ENCODE results near the gene LUZP4. TPM values are rescaled to one million over a fixed set of nuclear protein-coding genes. Genes with fewer than 3 reads are reported as not detected.
"Not testable (repeated sequence)": the region's sequence is repeated elsewhere in the genome, so short reads cannot be mapped to it uniquely, and the experiment has no call there.

Gene LUZP4
- total RNA-seq, 2 experiments from 2014 or later: not detected

DNA sequence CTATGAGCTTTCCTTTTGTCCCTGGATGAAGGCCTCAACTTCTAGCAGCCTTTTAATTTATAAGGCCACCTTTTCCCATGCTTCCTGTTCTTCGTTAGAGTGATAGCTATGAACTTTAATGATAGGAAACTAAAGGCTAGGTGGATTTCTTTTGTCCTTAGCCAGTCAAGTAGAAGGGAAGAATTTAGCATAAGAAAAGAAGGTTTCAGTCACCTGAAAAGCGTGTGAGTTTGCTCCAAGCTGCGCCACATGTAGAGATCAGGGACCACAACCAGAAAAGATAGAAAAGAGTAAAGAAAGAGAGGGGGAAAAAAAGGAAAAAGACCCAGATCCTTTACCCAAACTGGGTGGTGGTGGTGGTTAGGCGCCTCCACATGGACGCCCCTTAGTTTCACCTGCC, 28.6 kb downstream of the LUZP4 start:
- CTCF ChIA-PET (ENCODE audit: unreplicated experiment): no interaction called here
- Histone ChIP-seq H3K36me3 (ENCODE audit: insufficient read depth, low read length) (no peaks in the 10 kb centered on the region), H2AFZ (ENCODE audit: low read length) (no peak overlapping the region)

DNA sequence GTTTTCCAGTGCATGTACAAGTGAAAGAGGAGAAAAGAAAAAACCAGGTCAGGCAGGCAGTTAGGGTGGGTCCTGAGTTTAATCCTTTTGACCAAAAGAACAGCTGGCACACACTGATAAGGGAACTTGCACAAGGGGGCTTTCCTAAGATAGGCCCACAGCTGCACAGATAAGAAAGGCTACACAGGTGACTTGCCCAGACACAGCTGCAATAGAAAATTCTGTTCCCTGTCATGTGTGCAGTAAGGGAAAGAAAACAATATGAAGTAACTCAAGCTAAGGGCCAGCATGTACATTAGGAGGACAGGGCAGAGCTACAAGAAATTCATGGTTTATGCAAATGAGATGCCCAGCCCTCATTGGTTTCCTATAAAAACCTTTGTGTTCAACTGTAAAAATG, 32.9 kb downstream of the LUZP4 start:
- no peaks in the 10 kb centered on the region for H3K4me1 ChIP-seq (ENCODE audit: insufficient read depth, low read length, poor library complexity, severe bottlenecking)
- H3K4me2 ChIP-seq (ENCODE audit: low read length): no peak overlapping the region
- no peak overlapping the region for H3K4me3 ChIP-seq (ENCODE audit: low read depth, low read length, poor library complexity, severe bottlenecking)
- BruUV-seq (replicated peaks): no TSS peak
- ChIA-PET CTCF (ENCODE audit: unreplicated experiment) (no interaction called here), POLR2A (no interaction called here)
- H2AFZ ChIP-seq (ENCODE audit: low read length): no peak overlapping the region
- no peaks in the 10 kb centered on the region for H3K79me2 ChIP-seq (ENCODE audit: insufficient read depth, low read depth, low read length)
- no peak for TF ChIP-seq EZH2phosphoT487 (IDR thresholded peaks at IDR 0.05; ENCODE audit: borderline replicate concordance, low read depth, low read length)
- TF ChIP-seq, protein P1, sequence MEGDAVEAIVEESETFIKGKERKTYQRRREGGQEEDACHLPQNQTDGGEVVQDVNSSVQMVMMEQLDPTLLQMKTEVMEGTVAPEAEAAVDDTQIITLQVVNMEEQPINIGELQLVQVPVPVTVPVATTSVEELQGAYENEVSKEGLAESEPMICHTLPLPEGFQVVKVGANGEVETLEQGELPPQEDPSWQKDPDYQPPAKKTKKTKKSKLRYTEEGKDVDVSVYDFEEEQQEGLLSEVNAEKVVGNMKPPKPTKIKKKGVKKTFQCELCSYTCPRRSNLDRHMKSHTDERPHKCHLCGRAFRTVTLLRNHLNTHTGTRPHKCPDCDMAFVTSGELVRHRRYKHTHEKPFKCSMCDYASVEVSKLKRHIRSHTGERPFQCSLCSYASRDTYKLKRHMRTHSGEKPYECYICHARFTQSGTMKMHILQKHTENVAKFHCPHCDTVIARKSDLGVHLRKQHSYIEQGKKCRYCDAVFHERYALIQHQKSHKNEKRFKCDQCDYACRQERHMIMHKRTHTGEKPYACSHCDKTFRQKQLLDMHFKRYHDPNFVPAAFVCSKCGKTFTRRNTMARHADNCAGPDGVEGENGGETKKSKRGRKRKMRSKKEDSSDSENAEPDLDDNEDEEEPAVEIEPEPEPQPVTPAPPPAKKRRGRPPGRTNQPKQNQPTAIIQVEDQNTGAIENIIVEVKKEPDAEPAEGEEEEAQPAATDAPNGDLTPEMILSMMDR (conservative IDR thresholded peaks at IDR 0.05; ENCODE audit: low read length): no peak
- no peaks in the 10 kb centered on the region for H4K20me1 ChIP-seq (ENCODE audit: insufficient read depth, low read length)
- H3K9me2 ChIP-seq (ENCODE audit: insufficient read depth, low read length): no peaks in the 10 kb centered on the region
- no peak for DNase-seq (ENCODE audit: low spot score)
- H3K36me3 ChIP-seq (ENCODE audit: insufficient read depth, low read length): no peaks in the 10 kb centered on the region
- no peaks in the 10 kb centered on the region for H3K9me3 ChIP-seq (ENCODE audit: low read length)
- intact Hi-C loops (cut with micrococcal nuclease; ENCODE audit: unreplicated experiment): no loop called here
- no peak overlapping the region for H3K27ac ChIP-seq (ENCODE audit: low read depth, low read length, poor library complexity, severe bottlenecking)

More for the DNA sequence above, 28.6 kb downstream of the LUZP4 start:
- H4K20me1 ChIP-seq (ENCODE audit: insufficient read depth, low read length): no peaks in the 10 kb centered on the region
- no peak overlapping the region for H3K4me2 ChIP-seq (ENCODE audit: low read length)
- intact Hi-C loops (cut with micrococcal nuclease; ENCODE audit: unreplicated experiment): no loop called here
- no peak for DNase-seq (ENCODE audit: low spot score)
- no peak overlapping the region for H3K27ac ChIP-seq (ENCODE audit: low read depth, low read length, poor library complexity, severe bottlenecking)
- no peak overlapping the region for H3K4me3 ChIP-seq (ENCODE audit: low read depth, low read length, poor library complexity, severe bottlenecking)
- no peak for TF ChIP-seq EZH2phosphoT487 (IDR thresholded peaks at IDR 0.05; ENCODE audit: borderline replicate concordance, low read depth, low read length)
- TF ChIP-seq, protein P1 (conservative IDR thresholded peaks at IDR 0.05; ENCODE audit: low read length): no peak
- no peaks in the 10 kb centered on the region for H3K9me2 ChIP-seq (ENCODE audit: insufficient read depth, low read length)
- POLR2A ChIA-PET: no interaction called here
- H3K9me3 ChIP-seq (ENCODE audit: low read length): no peaks in the 10 kb centered on the region
- no peaks in the 10 kb centered on the region for H3K4me1 ChIP-seq (ENCODE audit: insufficient read depth, low read length, poor library complexity, severe bottlenecking)
- no peaks in the 10 kb centered on the region for H3K79me2 ChIP-seq (ENCODE audit: insufficient read depth, low read depth, low read length)
- no TSS peak for BruUV-seq (replicated peaks)

DNA sequence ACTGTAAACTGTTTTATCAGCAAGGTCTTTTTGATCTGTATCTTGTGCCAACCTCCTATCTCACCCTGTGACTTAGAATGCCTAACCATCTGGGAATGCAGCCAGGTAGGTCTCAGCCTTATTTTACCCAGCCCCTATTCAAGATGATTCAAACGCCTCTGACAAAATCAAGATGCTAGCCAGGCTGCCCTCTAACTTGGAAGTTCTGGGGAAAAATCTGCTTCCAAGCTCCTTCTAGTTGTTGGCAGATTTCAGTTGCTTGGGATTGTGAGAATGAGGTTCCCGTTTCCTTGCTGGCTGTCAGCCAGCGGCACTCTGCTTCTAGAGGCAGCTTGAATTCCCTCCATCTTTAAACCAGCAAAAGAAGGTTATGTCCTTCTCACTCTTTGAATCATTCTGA, 34.7 kb downstream of the LUZP4 start:
- Histone ChIP-seq H3K36me3 (ENCODE audit: insufficient read depth, low read length) (no peaks in the 10 kb centered on the region), H3K4me2 (ENCODE audit: low read length) (no peak overlapping the region), H2AFZ (ENCODE audit: low read length) (no peak overlapping the region), H4K20me1 (ENCODE audit: insufficient read depth, low read length) (no peaks in the 10 kb centered on the region), H3K4me3 (ENCODE audit: low read depth, low read length, poor library complexity, severe bottlenecking) (no peak overlapping the region), H3K9me3 (ENCODE audit: low read length) (no peaks in the 10 kb centered on the region), H3K4me1 (ENCODE audit: insufficient read depth, low read length, poor library complexity, severe bottlenecking) (no peaks in the 10 kb centered on the region), H3K79me2 (ENCODE audit: insufficient read depth, low read depth, low read length) (no peaks in the 10 kb centered on the region), H3K27ac (ENCODE audit: low read depth, low read length, poor library complexity, severe bottlenecking) (no peak overlapping the region), H3K9me2 (ENCODE audit: insufficient read depth, low read length) (no peaks in the 10 kb centered on the region)
- DNase-seq (ENCODE audit: low spot score): no peak
- intact Hi-C loops (cut with micrococcal nuclease; ENCODE audit: unreplicated experiment): no loop called here
- CTCF ChIA-PET (ENCODE audit: unreplicated experiment): no interaction called here
- TF ChIP-seq, protein P1 (conservative IDR thresholded peaks at IDR 0.05; ENCODE audit: low read length): no peak
- no peak for TF ChIP-seq EZH2phosphoT487 (IDR thresholded peaks at IDR 0.05; ENCODE audit: borderline replicate concordance, low read depth, low read length)
- POLR2A ChIA-PET: interaction anchor here (0.6 kb wide), 1 partner anchor 321 kb away, joined by 3 read pairs; no protein-coding TSS in a partner anchor
- no TSS peak for BruUV-seq (replicated peaks)

DNA sequence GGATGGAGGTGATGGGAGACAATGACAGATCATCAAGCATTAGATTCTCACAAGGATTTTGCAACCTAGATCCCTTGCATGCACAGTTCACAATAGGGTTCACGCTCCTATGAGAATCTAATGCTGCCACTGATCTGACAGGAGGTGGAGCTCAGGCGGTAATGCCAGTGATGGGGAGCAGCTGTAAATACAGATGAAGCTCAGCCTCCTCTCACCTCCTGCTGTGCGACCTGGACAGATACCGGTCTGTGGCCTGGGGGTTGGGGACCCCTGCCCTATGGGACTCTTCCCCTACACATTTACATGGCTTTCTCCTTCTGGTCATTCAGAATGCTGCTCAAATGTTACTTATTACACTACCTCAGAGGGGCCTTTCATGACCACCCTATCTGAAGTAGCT, 39.8 kb downstream of the LUZP4 start:
- H3K4me2 ChIP-seq (ENCODE audit: low read length); BruUV-seq (replicated peaks); CTCF ChIA-PET (ENCODE audit: unreplicated experiment); H3K9me2 ChIP-seq (ENCODE audit: insufficient read depth, low read length); H3K4me3 ChIP-seq (ENCODE audit: low read depth, low read length, poor library complexity, severe bottlenecking); H2AFZ ChIP-seq (ENCODE audit: low read length); DNase-seq (ENCODE audit: low spot score); H3K4me1 ChIP-seq (ENCODE audit: insufficient read depth, low read length, poor library complexity, severe bottlenecking); H4K20me1 ChIP-seq (ENCODE audit: insufficient read depth, low read length); H3K79me2 ChIP-seq (ENCODE audit: insufficient read depth, low read depth, low read length); H3K36me3 ChIP-seq (ENCODE audit: insufficient read depth, low read length); POLR2A ChIA-PET; H3K9me3 ChIP-seq (ENCODE audit: low read length); H3K27ac ChIP-seq (ENCODE audit: low read depth, low read length, poor library complexity, severe bottlenecking); intact Hi-C loops (cut with micrococcal nuclease; ENCODE audit: unreplicated experiment): not testable (repeated sequence)
